NCI-H2227 treated with DMSO at 0.1 percent for 48 hours (cell line): Measurements from ENCODE around the gene CBR1.
A peak's percentile ranks its signal among the peaks of the same experiment; 100 is the strongest.
"Not testable (repeated sequence)": the region's sequence is repeated elsewhere in the genome, so short reads cannot be mapped to it uniquely, and the experiment has no call there.

Experiments
- DNase-seq: peaks from one replicate; lab custom pipeline; 2025; lab: John Stamatoyannopoulos, UW

Gene CBR1

DNA sequence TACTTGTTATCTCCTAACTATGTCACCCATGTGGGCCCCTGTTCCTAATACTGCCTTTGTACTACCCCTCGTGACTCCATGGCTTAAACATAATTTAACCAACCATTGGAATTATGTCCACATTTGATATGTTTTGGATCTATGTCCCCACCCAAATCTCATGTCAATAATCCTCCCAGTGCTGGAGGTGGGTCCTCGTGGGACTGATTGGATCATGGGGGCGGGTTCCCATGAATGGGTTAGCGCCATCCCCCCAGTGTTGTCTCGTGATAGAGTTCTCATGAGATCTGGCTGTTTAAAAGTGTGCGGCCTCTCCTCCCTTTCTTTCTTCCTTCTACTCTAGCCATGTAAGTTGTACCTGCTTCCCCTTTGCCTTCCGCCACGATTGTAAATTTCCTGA is 9.8 kb downstream of the CBR1 start:
- DNase-seq, result no peak

DNA sequence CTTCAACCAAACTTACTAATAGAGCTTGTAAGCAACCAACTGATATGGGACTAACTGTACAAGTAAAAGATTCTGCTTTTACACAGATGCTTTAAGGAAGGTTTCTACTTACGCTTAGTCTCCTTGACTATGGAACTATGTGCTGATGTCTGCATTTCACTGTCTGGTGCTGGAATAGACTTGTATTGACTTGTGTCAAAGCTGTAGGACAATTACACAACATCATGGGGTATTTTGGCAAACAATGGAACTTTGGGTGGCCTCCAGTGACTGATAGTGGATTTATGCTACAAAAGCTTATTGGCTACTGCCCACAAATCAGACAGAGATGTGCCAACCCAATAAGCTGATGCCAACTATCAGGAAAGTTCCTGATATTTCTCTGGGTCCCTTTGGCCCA is 10.6 kb downstream of the CBR1 start:
- no peak for DNase-seq

DNA sequence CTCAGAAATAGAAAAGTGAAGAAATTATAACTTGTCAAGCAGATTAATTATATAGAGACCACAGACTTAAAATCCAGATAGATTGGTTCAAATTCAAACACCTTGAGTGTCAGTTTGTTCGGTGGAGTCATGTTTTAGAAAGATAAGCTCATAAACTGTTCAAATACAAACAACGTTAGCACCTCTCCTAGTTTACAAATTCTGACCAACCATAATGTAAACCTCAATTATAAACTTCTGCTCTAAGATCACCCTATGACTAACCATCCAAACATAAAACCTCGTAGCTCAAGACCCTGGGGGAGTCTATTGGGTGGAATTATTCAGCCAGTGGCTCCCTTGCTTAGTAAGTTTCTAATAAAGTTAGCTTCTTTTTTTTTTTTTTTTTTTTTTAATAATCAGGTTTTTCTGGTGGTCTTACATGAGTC is 12.4 kb downstream of the CBR1 start:
- DNase-seq, result no peak

DNA sequence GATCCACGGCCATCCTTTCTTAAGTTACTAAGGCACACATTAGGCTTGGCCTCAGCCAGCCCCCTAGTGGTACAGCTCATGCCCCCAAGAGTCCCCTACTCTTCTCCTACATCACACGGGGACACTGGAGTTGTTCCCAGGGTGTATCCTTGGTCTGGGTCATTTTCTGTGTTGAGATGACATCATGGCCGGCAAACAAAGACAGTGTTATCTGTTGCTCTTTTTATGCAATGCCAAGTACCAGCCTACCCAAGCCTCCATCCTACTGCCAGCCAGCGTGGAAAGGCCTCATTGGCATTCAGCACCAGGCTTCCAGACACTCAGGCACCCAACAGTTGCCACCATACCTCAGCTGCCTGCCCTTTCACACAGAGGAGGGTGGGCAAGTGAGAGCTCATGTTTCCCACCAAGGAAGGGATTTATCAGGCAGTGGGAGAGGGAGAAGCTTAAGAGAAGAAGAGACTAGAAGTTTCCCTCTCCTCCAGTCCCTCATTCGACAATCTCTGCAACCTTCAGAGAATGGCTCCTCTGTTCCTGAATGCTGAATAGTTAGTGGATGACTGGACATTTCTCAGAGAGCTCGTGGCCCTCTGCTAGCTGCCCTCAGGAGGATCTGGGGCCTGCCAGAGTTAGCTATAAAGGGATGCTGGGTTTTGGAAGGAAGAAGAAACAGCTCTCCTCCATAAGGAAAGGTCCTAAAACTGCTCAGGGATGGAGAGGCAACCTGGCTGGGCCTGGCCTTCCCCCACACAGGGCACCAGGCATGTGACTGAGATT is 17.7 kb downstream of the CBR1 start:
- DNase-seq, result no peak

DNA sequence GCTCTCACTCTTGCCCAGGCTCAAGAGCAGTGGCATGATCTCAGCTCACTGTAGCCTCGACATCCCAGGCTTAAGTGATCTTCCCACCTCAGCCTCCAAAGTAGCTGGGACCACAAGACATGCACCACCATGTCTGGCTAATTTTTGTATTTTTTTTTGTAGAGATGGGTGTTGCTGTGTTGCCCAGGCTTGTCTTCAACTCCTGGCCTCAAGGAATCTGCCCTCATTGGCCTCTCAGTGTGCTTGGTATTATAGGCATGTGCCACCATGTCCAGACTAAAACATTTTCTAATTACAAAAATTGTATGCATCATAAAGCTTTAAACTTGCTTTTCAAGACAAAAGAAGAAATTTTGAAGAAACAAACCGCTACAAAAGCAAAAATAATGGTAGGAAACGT is 20.1 kb downstream of the CBR1 start:
- DNase-seq, result no peak

DNA sequence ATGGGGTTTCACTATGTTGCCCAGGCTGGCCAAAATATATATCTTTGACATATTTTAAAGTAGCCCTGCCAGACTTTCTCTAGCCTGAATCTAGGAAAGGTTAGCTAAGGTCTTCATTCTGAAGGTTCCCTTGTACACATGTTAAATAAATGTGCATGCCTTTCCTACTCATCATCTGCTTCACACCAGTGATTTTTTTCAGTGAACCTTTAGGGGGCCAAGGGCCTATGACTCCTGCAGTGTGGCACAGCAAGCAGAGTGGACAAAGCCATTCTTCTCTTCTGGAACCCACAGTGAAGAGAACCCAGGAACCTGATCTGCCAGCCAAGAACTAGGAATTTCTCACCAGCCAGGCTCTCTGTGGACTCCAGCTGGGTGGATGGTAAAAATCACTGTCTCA is 22.9 kb downstream of the CBR1 start:
- DNase-seq, result no peak

DNA sequence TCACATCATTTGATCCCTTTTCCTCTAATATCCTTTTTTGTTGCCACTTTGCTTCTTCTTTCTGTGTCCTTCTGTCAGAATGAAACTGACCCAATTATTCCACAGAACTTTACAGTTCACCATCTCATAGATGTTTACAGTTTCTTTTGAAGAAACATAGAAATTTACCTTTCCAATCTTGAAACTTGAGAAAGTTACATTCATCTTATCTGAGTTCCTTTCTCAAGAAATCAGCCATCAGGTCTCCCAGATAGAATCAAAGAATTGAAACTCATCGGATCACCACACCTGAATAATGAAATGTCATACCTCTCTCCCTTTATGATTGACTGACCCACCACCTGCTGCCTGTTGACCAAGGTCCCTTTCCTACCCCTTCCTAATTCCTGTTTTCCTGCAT is 23.7 kb downstream of the CBR1 start:
- no peak for DNase-seq

DNA sequence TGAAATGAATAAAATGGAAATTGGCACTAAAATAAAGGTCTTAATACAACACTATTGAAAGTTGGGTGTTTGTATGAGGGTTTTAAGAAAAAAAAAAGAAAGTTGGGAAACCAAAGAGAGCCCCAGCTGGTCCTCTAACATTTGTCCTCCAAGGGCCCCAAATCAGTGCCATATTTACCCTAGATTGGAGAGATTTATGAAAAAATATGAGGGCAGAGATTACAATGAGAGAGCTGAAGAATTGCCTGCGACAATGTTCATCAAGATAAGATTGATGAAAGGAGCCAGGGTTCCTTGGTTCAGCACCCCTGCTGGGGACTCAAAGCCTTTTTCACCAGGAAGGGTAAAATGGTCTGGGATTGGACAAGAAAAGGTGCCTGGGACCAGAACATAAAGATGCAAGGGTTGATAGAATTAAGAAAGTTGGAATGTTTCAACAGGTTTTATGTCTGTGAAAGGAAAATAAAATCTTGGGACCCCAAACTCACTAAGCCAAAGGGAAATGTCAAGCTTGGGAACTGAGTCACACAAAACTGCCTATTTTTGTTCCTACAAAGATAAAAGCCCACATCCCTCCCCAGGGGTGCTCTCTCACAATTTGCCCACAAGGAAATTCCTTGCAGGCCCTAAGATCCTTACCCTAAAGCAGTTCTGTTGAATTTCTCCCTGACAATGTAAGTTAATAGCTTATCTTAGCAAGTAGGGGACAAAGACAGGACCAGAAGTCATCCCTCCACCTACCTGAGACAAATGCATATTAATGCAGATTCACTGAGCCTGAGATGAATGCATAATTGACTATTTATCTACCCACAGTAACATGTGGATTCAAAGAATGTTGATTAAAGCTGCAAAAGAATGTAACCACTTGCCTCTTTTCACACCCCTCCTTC is 26.8 kb downstream of the CBR1 start:
- no peak for DNase-seq

DNA sequence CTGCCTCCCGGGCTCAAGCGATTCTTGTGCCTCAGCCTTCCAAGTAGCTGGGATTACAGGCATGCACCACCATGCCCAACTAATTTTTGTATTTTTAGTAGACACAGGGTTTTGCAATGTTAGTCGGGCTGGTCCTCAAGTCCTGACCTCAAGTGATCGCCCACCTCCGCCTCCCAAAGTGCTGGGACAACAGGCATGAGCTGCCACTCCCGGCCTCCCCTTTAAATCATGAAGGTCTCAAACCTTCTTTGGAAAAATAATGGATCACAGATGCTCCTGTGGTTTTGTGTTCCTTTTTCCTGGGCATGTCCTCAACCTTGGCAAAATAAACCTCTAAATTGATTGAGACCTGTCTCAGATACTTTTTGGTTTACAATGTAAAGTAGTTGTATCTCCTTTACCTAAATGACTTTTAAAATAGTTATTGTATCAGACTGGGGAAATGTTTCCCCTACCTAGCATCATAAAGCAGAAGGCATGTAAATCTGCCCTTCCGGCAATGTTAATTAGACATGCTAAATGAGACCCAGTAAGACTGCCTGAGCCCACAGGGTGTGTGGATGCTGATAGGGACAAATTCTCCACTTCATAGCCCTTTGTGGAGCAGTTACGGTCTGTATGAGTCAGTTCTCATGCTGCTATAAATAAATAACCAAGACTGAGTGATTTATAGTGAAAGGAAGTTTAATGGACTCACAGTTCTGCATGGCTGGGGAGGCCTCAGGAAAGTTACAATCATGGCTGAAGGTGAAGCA is 27.8 kb downstream of the CBR1 start:
- DNase-seq, result no peak

DNA sequence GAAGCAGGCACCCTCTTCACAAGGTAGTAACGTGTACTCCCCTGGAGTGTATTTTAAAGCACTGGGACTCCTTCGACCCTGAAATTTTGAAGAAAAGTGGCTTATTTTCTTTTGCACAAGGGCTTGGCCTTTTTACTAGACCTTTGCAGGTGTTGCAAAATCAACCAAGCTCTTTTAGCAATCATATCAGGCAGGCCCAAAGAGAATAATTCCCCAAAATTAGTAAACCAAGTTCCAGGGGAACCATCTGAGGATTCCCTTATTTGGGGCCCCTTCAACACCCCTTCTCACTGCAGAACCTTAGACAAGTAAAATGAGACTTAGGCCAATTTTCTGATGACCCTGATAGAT is 28.3 kb downstream of the CBR1 start:
- DNase-seq, result no peak

DNA sequence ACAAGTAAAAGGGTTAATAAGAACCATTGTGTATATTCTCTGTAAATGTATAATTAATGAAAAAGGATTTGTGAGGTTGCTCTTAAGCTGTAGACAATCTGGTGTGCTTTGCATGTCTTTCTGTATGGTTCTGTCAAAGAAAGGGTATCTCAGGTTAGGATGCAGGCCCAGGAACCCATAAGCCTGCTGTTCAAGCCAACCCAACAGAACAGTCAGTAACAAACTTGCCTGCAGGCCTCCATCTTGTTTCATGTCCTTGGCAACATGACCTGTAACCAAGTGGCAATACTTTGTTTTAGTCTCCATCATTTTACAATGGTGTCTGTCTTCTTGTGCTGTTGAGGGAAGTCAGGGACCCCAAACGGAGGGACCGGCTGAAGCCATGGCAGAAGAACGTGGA is 29.2 kb downstream of the CBR1 start:
- DNase-seq, result no peak

DNA sequence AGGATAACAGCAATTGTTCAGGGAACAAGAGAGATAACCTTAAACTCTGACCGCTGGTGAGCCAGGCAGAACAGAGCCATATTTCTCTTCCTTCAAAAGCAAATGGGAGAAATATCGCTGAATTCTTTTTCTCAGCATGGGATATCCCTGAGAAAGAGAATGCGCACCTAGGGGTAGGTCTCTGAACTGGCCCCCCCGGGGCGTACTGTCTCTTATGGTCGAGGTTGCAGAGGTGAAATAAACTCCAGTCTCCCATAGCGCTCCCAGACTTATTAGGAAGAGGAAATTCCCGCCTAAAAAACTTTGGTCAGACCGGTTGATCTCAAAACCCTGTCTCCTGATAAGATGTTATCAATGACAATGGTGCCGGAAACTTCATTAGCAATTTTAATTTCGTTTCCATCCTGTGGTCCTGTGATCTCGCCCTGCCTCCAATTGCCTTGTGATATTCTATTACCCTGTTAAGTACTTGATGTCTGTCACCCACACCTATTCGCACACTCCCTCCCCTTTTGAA is 29.9 kb downstream of the CBR1 start:
- not testable (repeated sequence) for DNase-seq

DNA sequence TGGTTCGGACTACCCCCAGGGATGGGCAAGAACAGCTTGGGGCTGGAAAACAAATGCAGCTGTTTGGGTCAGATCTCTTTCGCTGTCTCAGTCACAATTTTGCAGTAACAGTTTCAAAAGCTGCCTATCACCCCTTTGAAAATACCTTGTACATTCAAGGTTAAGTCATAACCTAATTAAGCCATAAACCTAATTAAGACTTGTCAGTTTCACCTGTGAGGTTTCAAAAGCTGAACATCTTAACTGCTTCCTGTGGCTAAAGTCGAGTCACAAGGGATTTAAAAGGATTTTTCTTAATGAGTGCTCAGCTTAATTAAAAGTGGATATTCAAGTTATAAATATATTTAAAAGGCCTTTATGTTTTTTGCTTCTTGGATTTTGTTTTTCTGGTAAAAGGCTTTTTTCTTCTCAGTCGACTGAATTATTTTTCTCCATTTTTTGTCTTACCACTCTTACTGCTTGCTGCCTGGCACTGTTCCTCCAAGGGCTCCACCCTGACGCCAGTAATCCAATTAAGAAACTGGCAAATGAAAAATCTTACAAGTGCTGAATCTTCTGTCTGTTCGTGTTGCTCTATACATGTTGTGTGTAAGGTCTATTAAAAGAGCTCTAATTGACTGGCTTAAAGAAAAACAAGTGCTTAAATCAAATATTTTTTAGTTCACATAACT is 31.3 kb downstream of the CBR1 start:
- DNase-seq, result no peak

DNA sequence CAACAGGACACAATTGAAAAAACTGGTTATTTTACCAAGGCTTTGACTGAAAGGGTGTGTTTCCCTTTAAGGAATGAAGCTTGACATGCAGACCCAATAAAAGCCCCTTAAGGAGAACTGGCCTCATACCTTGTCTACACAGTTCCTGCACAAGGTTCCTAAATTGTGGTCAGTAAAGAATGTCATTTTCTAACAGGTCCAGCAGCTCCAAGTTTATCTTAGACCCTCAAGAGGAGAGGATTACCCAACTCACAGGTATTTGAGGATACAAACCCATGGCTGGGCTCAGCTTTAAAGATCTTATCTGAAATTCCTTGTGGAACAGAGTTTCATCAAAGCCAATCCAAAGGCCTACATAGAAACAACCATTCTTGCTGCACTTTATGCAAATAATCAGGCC is 33.6 kb downstream of the CBR1 start:
- DNase-seq, result no peak

DNA sequence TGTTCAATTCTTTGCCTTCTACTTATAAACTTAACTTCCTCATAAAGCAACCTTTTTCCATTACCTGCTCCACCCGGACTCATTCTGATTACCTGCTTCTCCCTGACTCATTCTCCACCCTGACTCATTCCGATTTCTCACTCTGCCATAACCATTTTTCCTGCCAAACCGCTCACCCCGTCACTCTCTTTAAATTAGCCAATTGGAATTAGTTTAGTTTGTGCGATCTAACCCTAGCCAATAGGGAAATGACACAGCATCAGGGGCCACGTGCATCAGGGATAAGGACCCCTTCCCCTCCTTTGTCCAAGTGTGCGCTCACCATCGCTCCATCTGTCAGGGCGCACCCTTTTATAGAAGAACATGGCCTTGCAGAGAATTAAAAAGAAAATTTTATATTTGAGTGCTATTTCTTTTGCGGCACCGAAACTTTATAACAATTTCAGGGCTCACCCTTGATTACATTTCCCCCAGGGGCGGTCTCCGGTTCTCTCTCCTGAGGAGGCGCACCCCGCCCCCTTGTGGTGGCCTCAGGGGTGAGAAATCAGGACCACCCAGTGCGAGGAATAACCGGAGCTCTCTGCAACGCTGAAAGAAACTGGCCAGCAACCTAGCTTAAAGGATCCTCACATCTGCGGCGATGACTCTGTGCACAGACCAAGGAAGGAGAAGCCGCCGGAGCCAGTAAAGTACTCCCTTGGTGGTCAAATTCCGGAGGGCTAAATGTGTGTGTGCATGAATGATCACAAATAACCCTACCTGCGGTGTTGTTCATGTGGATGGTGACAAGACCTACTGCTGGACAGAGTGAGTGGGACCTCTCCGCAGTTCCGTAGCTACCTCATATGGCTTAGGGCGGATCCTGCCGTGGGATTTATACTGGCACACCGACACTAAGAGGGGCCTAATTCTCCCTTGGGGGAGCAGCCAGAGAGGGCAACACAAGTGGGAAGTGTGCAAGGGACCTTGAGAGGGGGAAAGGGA is 34.8 kb downstream of the CBR1 start:
- DNase-seq, result no peak

DNA sequence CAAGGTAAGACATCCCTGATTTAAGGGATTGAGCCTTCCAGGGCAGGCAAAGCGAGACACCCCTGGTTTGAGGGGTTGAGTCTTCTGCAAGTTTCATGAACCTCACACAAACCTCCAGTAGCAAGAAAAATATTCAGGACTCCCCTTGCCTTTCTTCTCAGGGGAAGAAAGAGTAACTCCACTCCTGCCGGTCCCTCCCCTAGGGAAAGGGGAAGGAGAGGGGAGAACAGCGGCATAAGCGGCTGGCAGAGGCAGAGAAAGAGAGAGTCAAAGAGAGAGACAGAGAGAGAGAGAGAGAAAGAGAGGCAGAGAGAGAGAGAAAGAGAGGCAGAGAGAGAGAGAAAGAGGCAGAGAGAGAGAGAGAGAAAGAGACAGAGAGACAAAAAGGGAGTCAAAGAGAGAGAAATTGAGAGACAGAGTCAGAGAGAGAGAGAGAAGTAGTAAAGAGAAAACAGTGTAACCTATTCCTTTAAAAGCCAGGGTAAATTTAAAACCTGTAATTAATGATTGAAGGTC is 35.6 kb downstream of the CBR1 start:
- DNase-seq, result no peak

DNA sequence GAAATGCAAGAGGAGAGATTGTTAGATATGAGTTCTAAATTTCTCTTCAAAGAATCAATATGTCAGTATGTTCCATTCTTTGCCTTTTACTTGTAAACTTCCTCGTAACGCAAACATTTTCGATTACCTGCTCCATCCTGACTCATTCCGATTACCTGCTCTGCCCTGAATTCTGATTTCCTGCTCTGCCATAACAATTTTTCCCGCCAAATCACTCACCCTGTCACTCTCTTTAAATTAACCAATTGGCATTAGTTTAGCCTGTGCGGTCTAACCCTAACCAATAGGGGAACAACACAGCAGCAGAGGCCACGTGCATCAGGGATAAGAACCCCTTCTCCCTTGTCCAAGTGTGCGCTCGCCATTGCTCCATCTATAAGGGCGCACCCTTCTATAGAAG is 40.0 kb downstream of the CBR1 start:
- DNase-seq, result no peak

DNA sequence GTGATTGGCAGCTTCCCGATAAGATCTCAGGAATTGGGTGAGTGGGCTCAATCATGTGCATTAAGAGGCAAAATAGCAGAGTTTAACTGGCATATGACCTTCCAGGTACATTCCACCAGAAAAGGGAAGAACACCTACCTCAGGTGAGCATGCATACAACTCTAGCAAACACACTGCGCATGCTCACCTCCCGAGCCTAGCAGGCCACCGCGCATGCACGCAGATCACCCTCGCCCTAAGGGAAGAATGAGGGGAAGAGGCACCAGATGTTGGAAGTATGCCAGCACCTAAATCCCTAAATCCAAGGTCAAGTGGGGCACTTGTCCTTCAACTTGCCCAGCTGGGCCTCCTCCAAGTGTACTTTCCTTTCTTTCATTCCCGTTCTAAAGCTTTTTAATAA is 41.4 kb downstream of the CBR1 start:
- DNase-seq, result no peak

DNA sequence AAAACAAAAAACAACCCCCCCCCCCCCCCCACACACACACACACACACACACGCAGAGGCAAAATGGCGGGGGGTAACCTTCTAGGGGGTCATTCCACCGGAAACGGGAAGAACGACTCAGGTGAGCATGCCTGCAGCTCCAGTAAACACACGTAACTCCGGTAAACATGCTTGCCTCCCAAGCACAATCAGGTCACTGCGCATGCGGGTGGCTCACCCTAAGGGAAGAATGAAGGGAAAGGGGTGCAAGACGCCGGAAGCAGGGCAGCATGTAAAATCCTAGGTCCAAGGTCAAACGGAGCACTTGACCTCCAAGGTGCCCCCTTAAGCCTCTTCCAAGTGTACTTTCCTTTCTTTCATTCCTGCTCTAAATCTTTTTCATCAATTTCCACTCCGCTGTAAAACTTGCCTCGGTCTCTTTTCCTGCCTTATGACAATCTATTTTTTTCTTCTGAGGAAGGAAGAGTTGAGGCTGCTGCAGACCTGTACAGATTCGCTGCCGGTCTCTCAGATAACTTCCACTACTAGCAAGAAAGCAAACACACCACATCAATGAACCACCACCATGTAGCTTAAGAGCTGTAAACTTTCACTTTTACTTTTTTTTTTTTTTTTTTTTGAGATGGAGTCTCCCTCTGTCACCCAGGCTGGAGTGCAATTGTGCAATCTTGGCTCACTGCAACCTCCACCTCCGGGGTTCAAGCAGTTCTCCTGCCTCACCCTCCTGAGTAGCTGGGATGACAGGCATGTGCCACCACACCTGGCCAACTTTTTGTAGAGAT is 44.0 kb downstream of the CBR1 start:
- DNase-seq, result peak; percentile 39
